Measurements from ENCODE around the gene CBY1.

The CBY1 gene

GRCh38 chr22:38657045-38657909 lies 839 bp downstream of the CBY1 start:
- Histone ChIP-seq H2BK120ac (ENCODE audit: insufficient read depth, low read length, poor library complexity) (no peak overlapping the region), H3K4me3 (ENCODE audit: low read depth, low read length) (peak overlapping the region; percentile 95), H3K14ac (ENCODE audit: low read length) (peak overlapping the region; percentile 74), H3K79me2 (ENCODE audit: control insufficient read depth, insufficient read depth, low read length, poor library complexity) (peaks cover 4% of the 10 kb centered on the region), H3K79me1 (ENCODE audit: low read length) (peaks cover 9% of the 10 kb centered on the region), H4K12ac (ENCODE audit: low read depth, low read length) (no peak overlapping the region), H3K23ac (ENCODE audit: low read length) (no peak overlapping the region), H3K4me2 (ENCODE audit: low read length) (peak overlapping the region; percentile 94), H3K18ac (ENCODE audit: low read length) (peak overlapping the region; percentile 50), H3K27me3 (ENCODE audit: insufficient read depth, low read length) (no peaks in the 10 kb centered on the region), H3K9ac (ENCODE audit: low read length) (peak overlapping the region; percentile 93), H2AK5ac (ENCODE audit: low read length) (no peak overlapping the region), H3K27ac (ENCODE audit: low read depth, low read length) (no peak overlapping the region), H3K9me3 (ENCODE audit: insufficient read depth, low read depth, low read length) (no peaks in the 10 kb centered on the region), H3K4ac (ENCODE audit: low read depth, low read length) (peak overlapping the region; percentile 65), H2BK12ac (ENCODE audit: low read length) (no peak overlapping the region), H2AFZ (ENCODE audit: insufficient read depth, low read length, poor library complexity) (peak overlapping the region; percentile 98), H4K8ac (ENCODE audit: low read depth, low read length) (peak overlapping the region; percentile 88), H3K4me1 (ENCODE audit: control insufficient read depth in 1 of 2, insufficient read depth in 2 of 2, low read length in 2 of 2) (peaks cover 5 to 7% of the 10 kb centered on the region in 2 experiments), H2BK5ac (ENCODE audit: low read depth, low read length, poor library complexity) (no peak overlapping the region), H3K36me3 (ENCODE audit: control insufficient read depth in 1 of 2, insufficient read depth in 2 of 2, low read length in 2 of 2) (no peaks in the 10 kb centered on the region), H4K91ac (ENCODE audit: low read depth, low read length) (no peak overlapping the region)
- no CpG with 5 or more reads among the region's 16 CpGs for WGBS (ENCODE audit: extremely low coverage, insufficient coverage, insufficient read length)
- no peak for DNase-seq

- Histone ChIP-seq H3K4me3 (ENCODE audit: low read depth, low read length) (no peak overlapping the region), H3K14ac (ENCODE audit: low read length) (no peak overlapping the region), H2AFZ (ENCODE audit: insufficient read depth, low read length, poor library complexity) (no peak overlapping the region), H3K36me3 (ENCODE audit: control insufficient read depth in 1 of 2, insufficient read depth in 2 of 2, low read length in 2 of 2) (peaks cover 12 to 18% of the 10 kb centered on the region in 2 experiments), H3K9me3 (ENCODE audit: insufficient read depth, low read depth, low read length) (no peaks in the 10 kb centered on the region), H3K27ac (ENCODE audit: low read depth, low read length) (no peak overlapping the region), H3K4me1 (ENCODE audit: control insufficient read depth in 1 of 2, insufficient read depth in 2 of 2, low read length in 2 of 2) (no peaks in the 10 kb centered on the region), H4K8ac (ENCODE audit: low read depth, low read length) (no peak overlapping the region), H2BK120ac (ENCODE audit: insufficient read depth, low read length, poor library complexity) (no peak overlapping the region), H3K79me1 (ENCODE audit: low read length) (no peaks in the 10 kb centered on the region), H3K4me2 (ENCODE audit: low read length) (no peak overlapping the region), H3K4ac (ENCODE audit: low read depth, low read length) (no peak overlapping the region), H3K27me3 (ENCODE audit: insufficient read depth, low read length) (no peaks in the 10 kb centered on the region), H3K79me2 (ENCODE audit: control insufficient read depth, insufficient read depth, low read length, poor library complexity) (no peaks in the 10 kb centered on the region), H3K9ac (ENCODE audit: low read length) (no peak overlapping the region), H2BK5ac (ENCODE audit: low read depth, low read length, poor library complexity) (no peak overlapping the region), H4K12ac (ENCODE audit: low read depth, low read length) (no peak overlapping the region), H3K23ac (ENCODE audit: low read length) (no peak overlapping the region), H4K91ac (ENCODE audit: low read depth, low read length) (no peak overlapping the region), H2BK12ac (ENCODE audit: low read length) (no peak overlapping the region), H3K18ac (ENCODE audit: low read length) (no peak overlapping the region), H2AK5ac (ENCODE audit: low read length) (no peak overlapping the region)
- no CpG with 5 or more reads among the region's 5 CpGs for WGBS (ENCODE audit: extremely low coverage, insufficient coverage, insufficient read length)
- no peak for DNase-seq
Observed at GRCh38 chr22:38674888-38675287, 18.4 kb downstream of the CBY1 start.

GRCh38 chr22:38675833-38676232 lies 19.4 kb downstream of the CBY1 start:
- H2BK12ac ChIP-seq (ENCODE audit: low read length) = no peak overlapping the region
- DNase-seq = no peak
- no peak overlapping the region for H3K4ac ChIP-seq (ENCODE audit: low read depth, low read length)
- H4K91ac ChIP-seq (ENCODE audit: low read depth, low read length) = no peak overlapping the region
- H2BK5ac ChIP-seq (ENCODE audit: low read depth, low read length, poor library complexity) = no peak overlapping the region
- no peak overlapping the region for H3K18ac ChIP-seq (ENCODE audit: low read length)
- no peaks in the 10 kb centered on the region for H3K27me3 ChIP-seq (ENCODE audit: insufficient read depth, low read length)
- peaks cover 12 to 17% of the 10 kb centered on the region in 2 experiments for H3K36me3 ChIP-seq (ENCODE audit: control insufficient read depth in 1 of 2, insufficient read depth in 2 of 2, low read length in 2 of 2)
- H3K4me2 ChIP-seq (ENCODE audit: low read length) = no peak overlapping the region
- H3K9me3 ChIP-seq (ENCODE audit: insufficient read depth, low read depth, low read length) = no peaks in the 10 kb centered on the region
- no peaks in the 10 kb centered on the region for H3K79me1 ChIP-seq (ENCODE audit: low read length)
- H3K9ac ChIP-seq (ENCODE audit: low read length) = no peak overlapping the region
- WGBS (ENCODE audit: extremely low coverage, insufficient coverage, insufficient read length) = no CpG with 5 or more reads among the region's 3 CpGs
- H3K27ac ChIP-seq (ENCODE audit: low read depth, low read length) = no peak overlapping the region
- H3K4me1 ChIP-seq (ENCODE audit: control insufficient read depth in 1 of 2, insufficient read depth in 2 of 2, low read length in 2 of 2) = no peaks in the 10 kb centered on the region
- no peak overlapping the region for H3K14ac ChIP-seq (ENCODE audit: low read length)
- H3K23ac ChIP-seq (ENCODE audit: low read length) = no peak overlapping the region
- H2AFZ ChIP-seq (ENCODE audit: insufficient read depth, low read length, poor library complexity) = no peak overlapping the region
- H4K12ac ChIP-seq (ENCODE audit: low read depth, low read length) = no peak overlapping the region
- H4K8ac ChIP-seq (ENCODE audit: low read depth, low read length) = no peak overlapping the region
- no peak overlapping the region for H2AK5ac ChIP-seq (ENCODE audit: low read length)
- H2BK120ac ChIP-seq (ENCODE audit: insufficient read depth, low read length, poor library complexity) = no peak overlapping the region
- no peaks in the 10 kb centered on the region for H3K79me2 ChIP-seq (ENCODE audit: control insufficient read depth, insufficient read depth, low read length, poor library complexity)
- H3K4me3 ChIP-seq (ENCODE audit: low read depth, low read length) = no peak overlapping the region

GRCh38 chr22:38681582-38682335 lies 25.3 kb downstream of the CBY1 start, which contains the start of gene TOMM22:
Gene TOMM22 (plus strand): TSS chr22:38681957. CDS start chr22:38681979, 22 bp downstream.
- Histone ChIP-seq H2AFZ (ENCODE audit: insufficient read depth, low read length, poor library complexity) (peak within 1 kb of the TSS; percentile 92), H3K36me3 (ENCODE audit: control insufficient read depth in 1 of 2, insufficient read depth in 2 of 2, low read length in 2 of 2) (peaks cover 22 to 29% of the 10 kb centered on the region in 2 experiments), H3K4me3 (ENCODE audit: low read depth, low read length) (peak within 1 kb of the TSS; percentile 100), H3K18ac (ENCODE audit: low read length) (peak within 1 kb of the TSS; percentile 67), H3K27ac (ENCODE audit: low read depth, low read length) (no peak within 1 kb of the TSS), H2BK5ac (ENCODE audit: low read depth, low read length, poor library complexity) (peak within 1 kb of the TSS; percentile 0), H4K8ac (ENCODE audit: low read depth, low read length) (peak within 1 kb of the TSS; percentile 99), H3K14ac (ENCODE audit: low read length) (peak within 1 kb of the TSS; percentile 95), H4K12ac (ENCODE audit: low read depth, low read length) (peak within 1 kb of the TSS; percentile 98), H3K9me3 (ENCODE audit: insufficient read depth, low read depth, low read length) (no peaks in the 10 kb centered on the region), H3K23ac (ENCODE audit: low read length) (no peak within 1 kb of the TSS), H3K27me3 (ENCODE audit: insufficient read depth, low read length) (no peaks in the 10 kb centered on the region), H2AK5ac (ENCODE audit: low read length) (peak within 1 kb of the TSS; percentile 57), H3K4me2 (ENCODE audit: low read length) (peak within 1 kb of the TSS; percentile 94), H3K79me2 (ENCODE audit: control insufficient read depth, insufficient read depth, low read length, poor library complexity) (peaks cover 3% of the 10 kb centered on the region), H2BK120ac (ENCODE audit: insufficient read depth, low read length, poor library complexity) (no peak within 1 kb of the TSS), H4K91ac (ENCODE audit: low read depth, low read length) (peak within 1 kb of the TSS; percentile 74), H3K4ac (ENCODE audit: low read depth, low read length) (peak within 1 kb of the TSS; percentile 93), H3K79me1 (ENCODE audit: low read length) (peaks cover 4% of the 10 kb centered on the region), H2BK12ac (ENCODE audit: low read length) (no peak within 1 kb of the TSS), H3K9ac (ENCODE audit: low read length) (peak within 1 kb of the TSS; percentile 100), H3K4me1 (ENCODE audit: control insufficient read depth in 1 of 2, insufficient read depth in 2 of 2, low read length in 2 of 2) (peaks cover 5 to 8% of the 10 kb centered on the region in 2 experiments)
- no CpG with 5 or more reads among the region's 60 CpGs for WGBS (ENCODE audit: extremely low coverage, insufficient coverage, insufficient read length)
- peak; percentile 86 to 89 for DNase-seq

Measured in trophoblast cell (in vitro differentiated cells and primary cell).